AG04450 (cell line): ENCODE results near the gene MACF1. TPM values are rescaled to one million over a fixed set of nuclear protein-coding genes. Genes with fewer than 3 reads are reported as not detected.

Source experiments
- CTCF ChIA-PET: fragments of 300-600, 350-600 bp; formaldehyde crosslinking; extraction: SDS; loops from one replicate; lab custom pipeline; 2022; ENCODE audit warnings: antibody characterized with exemption, inconsistent platforms; lab: Charles Lee
- POLR2A ChIA-PET: fragments of 350-600 bp; formaldehyde crosslinking; extraction: SDS; loops from one replicate; lab custom pipeline; 2021; ENCODE audit warnings: antibody characterized with exemption, inconsistent platforms; lab: Yijun Ruan, JAX
- DNase-seq: peaks from one replicate; pipeline ENCODE4 v3.0.0-alpha.2; 2011; ENCODE audit warnings: low read depth, low spot score
- H3K27ac ChIP-seq: one replicate; pipeline ENCODE4 v1.5.1; 2012; ENCODE audit warnings: low read depth, low read length, control low read depth
- H3K27me3 ChIP-seq: one replicate; pipeline ENCODE4 v1.6.0; 2012; ENCODE audit warnings: low read length; ENCODE audit not compliant: control insufficient read depth, insufficient read depth
- H3K4me3 ChIP-seq: 2 replicates; pipeline ENCODE4 v1.5.1; 2011; ENCODE audit warnings: mild to moderate bottlenecking, low read depth, low read length, control low read depth
- H3K9me3 ChIP-seq: 2 replicates; pipeline ENCODE4 v1.5.1; 2012; ENCODE audit warnings: low read length; ENCODE audit not compliant: control insufficient read depth, insufficient read depth
- CTCF ChIP-seq: IDR thresholded peaks from 2 replicates; pipeline ENCODE4 v1.5.1; 2011; ENCODE audit warnings: low read depth, low read length, control low read depth, inconsistent platforms
- polyA plus RNA-seq: library from polyadenylated mRNA; depleted of rRNA; stranded (reverse); fragments of >200 nt; gene quantifications from 2 replicates; pipeline ENCODE4 v1.2.3, GENCODE V29; 2011

Gene MACF1
- polyA plus RNA-seq, 1 experiment = 118 TPM

GRCh38 chr1:39378377-39378776 lies 173.9 kb downstream of the MACF1 start:
- no peaks in the 10 kb centered on the region for H3K27me3 ChIP-seq
- ChIA-PET CTCF (interaction anchor here (0.5 to 2.5 kb wide), 6 partner anchors 10 to 280 kb away, joined by 3 to 14 read pairs (median 6); no protein-coding TSS in a partner anchor), POLR2A (interaction anchor here (1.2 kb wide), 1 partner anchor 17 kb away, joined by 4 read pairs; no protein-coding TSS in a partner anchor)
- H3K27ac ChIP-seq = no peak overlapping the region
- TF ChIP-seq CTCF = peak; percentile 21; the same call in 1 of the 2 replicates
- no peaks in the 10 kb centered on the region for H3K9me3 ChIP-seq
- no peak overlapping the region for H3K4me3 ChIP-seq
- DNase-seq = no peak

GRCh38 chr1:39379187-39379586 lies 174.7 kb downstream of the MACF1 start:
- DNase-seq = no peak
- Histone ChIP-seq H3K27ac (no peak overlapping the region), H3K9me3 (no peaks in the 10 kb centered on the region), H3K4me3 (no peak overlapping the region), H3K27me3 (no peaks in the 10 kb centered on the region)
- TF ChIP-seq CTCF = no peak
- POLR2A ChIA-PET = interaction anchor here (1.2 kb wide), 1 partner anchor 16 kb away, joined by 4 read pairs; no protein-coding TSS in a partner anchor
- CTCF ChIA-PET = interaction anchor here (0.8 to 2.5 kb wide), 5 partner anchors 9 to 281 kb away, joined by 3 to 14 read pairs (median 7); no protein-coding TSS in a partner anchor

- no peaks in the 10 kb centered on the region for H3K9me3 ChIP-seq
- no peak for TF ChIP-seq CTCF
- DNase-seq = no peak
- CTCF ChIA-PET = interaction anchor here (0.5 to 2.5 kb wide), 2 partner anchors 31 to 91 kb away, joined by 3 to 14 read pairs; no protein-coding TSS in a partner anchor
- H3K4me3 ChIP-seq = no peak overlapping the region
- H3K27ac ChIP-seq = no peak overlapping the region
- H3K27me3 ChIP-seq = no peaks in the 10 kb centered on the region
- POLR2A ChIA-PET = no interaction called here
Measured at GRCh38 chr1:39380036-39380435, 175.5 kb downstream of the MACF1 start.

GRCh38 chr1:39381839-39382238 lies 177.3 kb downstream of the MACF1 start:
- Histone ChIP-seq H3K9me3 (no peaks in the 10 kb centered on the region), H3K4me3 (no peak overlapping the region), H3K27me3 (no peaks in the 10 kb centered on the region), H3K27ac (no peak overlapping the region)
- ChIA-PET POLR2A (interaction anchor here (0.6 kb wide), 1 partner anchor 17 kb away, joined by 3 read pairs; no protein-coding TSS in a partner anchor), CTCF (interaction anchor here (1.5 kb wide), 1 partner anchor 29 kb away, joined by 5 read pairs; no protein-coding TSS in a partner anchor)
- DNase-seq = no peak
- no peak for TF ChIP-seq CTCF

- H3K4me3 ChIP-seq = no peak overlapping the region
- ChIA-PET POLR2A (interaction anchor here (1.4 to 2.2 kb wide), 2 partner anchors 15 to 26 kb away, joined by 4 to 12 read pairs; no protein-coding TSS in a partner anchor), CTCF (interaction anchor here (0.8 to 1.8 kb wide), 4 partner anchors 27 to 285 kb away, joined by 3 to 5 read pairs (median 4); no protein-coding TSS in a partner anchor)
- DNase-seq = no peak
- no peak for TF ChIP-seq CTCF
- no peaks in the 10 kb centered on the region for H3K27me3 ChIP-seq
- no peaks in the 10 kb centered on the region for H3K9me3 ChIP-seq
- H3K27ac ChIP-seq = no peak overlapping the region
Measured at GRCh38 chr1:39384305-39384704, 179.8 kb downstream of the MACF1 start.
